Mucosa of descending colon (tissue), 3 donors: ENCODE measurements around the gene PTPRM. TPM values are rescaled to one million over a fixed set of nuclear protein-coding genes. Genes with fewer than 3 reads are reported as not detected.

Experiments used
- ATAC-seq: fragments of 200-7000 bp; cut with Tn5 transposase; one replicate; pipeline ENCODE4 v1.9.1; 2020; ENCODE audit warnings: mild to moderate bottlenecking, moderate library complexity
- DNase-seq, 3 donors: peaks; one replicate each; pipeline ENCODE4 v3.0.0-alpha.2; 2020
- H3K36me3 ChIP-seq: fragments of 200-600 bp; one replicate; pipeline ENCODE4 v1.8.0; 2021; ENCODE audit warnings: low read depth, mild to moderate bottlenecking
- H3K4me1 ChIP-seq: fragments of 200-600 bp; one replicate; pipeline ENCODE4 v1.8.0; 2021; ENCODE audit warnings: low read depth, mild to moderate bottlenecking
- H3K4me3 ChIP-seq: fragments of 200-600 bp; one replicate; pipeline ENCODE4 v1.8.0; 2021; ENCODE audit warnings: mild to moderate bottlenecking
- H3K9me3 ChIP-seq: fragments of 200-600 bp; one replicate; pipeline ENCODE4 v1.8.0; 2021; ENCODE audit warnings: mild to moderate bottlenecking
- CTCF ChIP-seq: fragments of 200-600 bp; IDR thresholded peaks from one replicate; pipeline ENCODE4 v1.8.0; 2022; ENCODE audit warnings: antibody characterized with exemption, mild to moderate bottlenecking
- intact Hi-C, 2 donors: fragments of 100-400 bp; cut with DNase I in 1 of 2; cut with micrococcal nuclease in 1 of 2; formaldehyde crosslinking; loops; one replicate each; pipeline versions ENCODE4 v1.11.0 to v1.11.1; 2022; cut with DNase I, micrococcal nuclease
- total RNA-seq, 3 donors: library from RNA; stranded (reverse); fragmentation: NEBNext Ultra II Directional in 2 of 3; extraction: Animal tissue kit (Norgen Biotek cat#: 25700) in 2 of 3; gene quantifications; one replicate each; pipeline versions ENCODE4 v1.2.1 to v1.2.4, GENCODE V29; 2021 to 2023
- donor health status: DM: no; HTN: no; CAD: no; lungs with moderate emphysema.
- donor health status: DM: no; HTN: no; CAD: no.
- donor health status: DM: no; HTN: yes; CAD: no.

The PTPRM gene
- total RNA-seq, 3 donors from 2014 or later, result 15.3 to 41.1 (median 19.6) TPM

GRCh38 chr18:7807936-7808453, 240.9 kb downstream of the PTPRM start:
- no peak for ATAC-seq
- DNase-seq, result no peak
- TF ChIP-seq CTCF, result no peak
- H3K4me3 ChIP-seq, result no peak overlapping the region
- H3K4me1 ChIP-seq, result no peaks in the 10 kb centered on the region
- H3K9me3 ChIP-seq, result no peaks in the 10 kb centered on the region
- intact Hi-C loops, result no loop called here
- H3K36me3 ChIP-seq, result no peaks in the 10 kb centered on the region

GRCh38 chr18:7808992-7809391, 241.9 kb downstream of the PTPRM start:
- ATAC-seq (no peak), DNase-seq (no peak)
- H3K36me3 ChIP-seq, result no peaks in the 10 kb centered on the region
- H3K4me1 ChIP-seq, result no peaks in the 10 kb centered on the region
- no peaks in the 10 kb centered on the region for H3K9me3 ChIP-seq
- intact Hi-C loops, result no loop called here
- no peak overlapping the region for H3K4me3 ChIP-seq
- TF ChIP-seq CTCF, result no peak

- Histone ChIP-seq H3K36me3 (no peaks in the 10 kb centered on the region), H3K4me1 (no peaks in the 10 kb centered on the region), H3K9me3 (peaks cover 3% of the 10 kb centered on the region), H3K4me3 (no peak overlapping the region)
- intact Hi-C loops, result no loop called here
- no peak for ATAC-seq
- DNase-seq, result no peak
- no peak for TF ChIP-seq CTCF
Measured at GRCh38 chr18:7809455-7809854, 242.3 kb downstream of the PTPRM start.

GRCh38 chr18:7809978-7810377, 242.9 kb downstream of the PTPRM start:
- TF ChIP-seq CTCF, result no peak
- intact Hi-C loops, result no loop called here
- no peaks in the 10 kb centered on the region for H3K36me3 ChIP-seq
- H3K4me3 ChIP-seq, result no peak overlapping the region
- ATAC-seq (no peak), DNase-seq (no peak)
- H3K4me1 ChIP-seq, result no peaks in the 10 kb centered on the region
- peaks cover 9% of the 10 kb centered on the region for H3K9me3 ChIP-seq

- DNase-seq (no peak), ATAC-seq (no peak)
- no peaks in the 10 kb centered on the region for H3K36me3 ChIP-seq
- intact Hi-C loops, result no loop called here
- H3K4me1 ChIP-seq, result no peaks in the 10 kb centered on the region
- peaks cover 14% of the 10 kb centered on the region for H3K9me3 ChIP-seq
- TF ChIP-seq CTCF, result no peak
- no peak overlapping the region for H3K4me3 ChIP-seq
Measured at GRCh38 chr18:7812431-7813063, 245.4 kb downstream of the PTPRM start.
